Right renal pelvis (tissue), 4 donors: Measurements from ENCODE around the gene SLC25A46. TPM values are rescaled to one million over a fixed set of nuclear protein-coding genes. Genes with fewer than 3 reads are reported as not detected.
A peak's percentile ranks its signal among the peaks of the same experiment; 100 is the strongest.
"Not testable (repeated sequence)": the region's sequence is repeated elsewhere in the genome, so short reads cannot be mapped to it uniquely, and the experiment has no call there.

Experiments used
- DNase-seq, 4 donors: peaks; one replicate each; pipeline ENCODE4 v3.0.0-alpha.2; 2013; ENCODE audit warnings: low read depth in 4 of 4, low spot score in 3 of 4, missing footprints in 1 of 4
- polyA plus RNA-seq, 4 donors: library from polyadenylated mRNA; unstranded; fragments of 120-200 nt; gene quantifications; one replicate each; pipeline ENCODE4 v1.2.1, GENCODE V29; 2013; ENCODE audit not compliant: insufficient read length in 4 of 4

The SLC25A46 gene
- 10 to 100 TPM; 46.7 to 60.2 (median 55.8) TPM for polyA plus RNA-seq

- peak; percentile 86 to 90 (median 90) for DNase-seq
These were observed at the start of gene SLC25A46 for GRCh38 chr5:110738812-110739651. Gene SLC25A46, plus strand, starts transcription at chr5:110739007. Its CDS starts 113 bp downstream, at chr5:110739120.

GRCh38 chr5:110690587-110690986, 48.2 kb upstream of the SLC25A46 start:
- DNase-seq, result not testable (repeated sequence)

GRCh38 chr5:110692669-110693068, 46.1 kb upstream of the SLC25A46 start:
- DNase-seq, result not testable (repeated sequence)

- DNase-seq, result no peak
These were observed 36.5 kb upstream of the SLC25A46 start for GRCh38 chr5:110702300-110702699.

GRCh38 chr5:110702704-110703103, 36.1 kb upstream of the SLC25A46 start:
- DNase-seq, result no peak

- DNase-seq, result no peak
These were observed 35.3 kb upstream of the SLC25A46 start for GRCh38 chr5:110703481-110703880.

GRCh38 chr5:110705349-110705748, 33.5 kb upstream of the SLC25A46 start:
- no peak for DNase-seq

- no peak for DNase-seq
These were observed 31.5 kb upstream of the SLC25A46 start for GRCh38 chr5:110707260-110707844.

GRCh38 chr5:110716247-110717245, 22.3 kb upstream of the SLC25A46 start:
- no peak for DNase-seq

GRCh38 chr5:110718311-110718710, 20.5 kb upstream of the SLC25A46 start:
- no peak for DNase-seq

- peak; percentile 49 to 68 (median 54) for DNase-seq
These were observed 12.4 kb upstream of the SLC25A46 start, which contains the start of gene TMEM232 for GRCh38 chr5:110726249-110727024. Gene TMEM232, minus strand, starts transcription at chr5:110726671. Its CDS starts 59,319 bp downstream, at chr5:110667352.

GRCh38 chr5:110727025-110727314, 11.8 kb upstream of the SLC25A46 start:
- peak in 1 of 4 donors; percentile 10 for DNase-seq

GRCh38 chr5:110731499-110731898, 7.3 kb upstream of the SLC25A46 start:
- not testable (repeated sequence) for DNase-seq

GRCh38 chr5:110734101-110734500, 4.7 kb upstream of the SLC25A46 start:
- DNase-seq, result no peak

- DNase-seq, result no peak
These were observed 3.3 kb upstream of the SLC25A46 start for GRCh38 chr5:110735556-110735955.

GRCh38 chr5:110736753-110737152, 2.1 kb upstream of the SLC25A46 start:
- no peak for DNase-seq

- DNase-seq, result peak in 1 of 4 donors; percentile 10
These were observed 350 bp upstream of the SLC25A46 start for GRCh38 chr5:110738503-110738811.

GRCh38 chr5:110751902-110752762, 13.3 kb downstream of the SLC25A46 start:
- no peak for DNase-seq

- DNase-seq, result no peak
These were observed 14.1 kb downstream of the SLC25A46 start for GRCh38 chr5:110752953-110753352.
